ENCODE measurements around the gene SCYGR8. TPM values are rescaled to one million over a fixed set of nuclear protein-coding genes. Genes with fewer than 3 reads are reported as not detected.

SCYGR8 gene
- total and polyA plus RNA-seq, 2 donors (not counting 1 experiment from before 2014, with no cell fraction given) = not detected

GRCh38 chr2:227713291-227713690 lies 32.4 kb upstream of the SCYGR8 start:
- CTCF ChIA-PET = interaction anchor here (0.6 kb wide), 1 partner anchor 50 kb away, joined by 3 read pairs; no protein-coding TSS in a partner anchor
- H3K9me3 ChIP-seq (ENCODE audit: control extremely low read depth in 1 of 3, control insufficient read depth in 2 of 3, insufficient read depth in 1 of 3, low read length in 2 of 3) = peaks cover 0 to 6% (median 0%) of the 10 kb centered on the region in 3 donors
- Mint-ChIP-seq H3K27ac (no peak overlapping the region), H3K27me3 (peaks cover 15% of the 10 kb centered on the region), H3K4me1 (peaks cover 2% of the 10 kb centered on the region), H3K9me3 (ENCODE audit: insufficient read depth) (no peaks in the 10 kb centered on the region), H3K4me3 (no peak overlapping the region)
- no peak overlapping the region for H3K4me3 ChIP-seq (ENCODE audit: control extremely low read depth in 1 of 5, extremely low read depth in 1 of 5, insufficient read depth in 1 of 5, low read depth in 2 of 5, low read length in 4 of 5)
- H4K20me1 ChIP-seq (ENCODE audit: control insufficient read depth, insufficient read depth, low read length, poor library complexity, severe bottlenecking) = no peaks in the 10 kb centered on the region
- H3K9ac ChIP-seq (ENCODE audit: low read length) = no peak overlapping the region
- TF ChIP-seq EZH2 (IDR thresholded peaks at IDR 0.05; ENCODE audit: borderline replicate concordance, insufficient read depth, low read depth, low read length, poor library complexity, severe bottlenecking) (no peak), CTCF (IDR thresholded peaks at IDR 0.05) (no peak)
- H3K79me2 ChIP-seq (ENCODE audit: control insufficient read depth, insufficient read depth, low read length) = no peaks in the 10 kb centered on the region
- POLR2A ChIA-PET = no interaction called here
- H3K4me2 ChIP-seq (replicated peaks; ENCODE audit: low read depth, low read length, poor library complexity, severe bottlenecking) = no peak overlapping the region
- no peaks in the 10 kb centered on the region for H3K36me3 ChIP-seq (replicated peaks in 1 of 2; ENCODE audit: control extremely low read depth in 1 of 2, control insufficient read depth in 1 of 2, extremely low read depth in 1 of 2, insufficient read depth in 2 of 2, low read length in 1 of 2)
- H3K27me3 ChIP-seq (replicated peaks in 1 of 4; ENCODE audit: control extremely low read depth in 1 of 4, control insufficient read depth in 3 of 4, insufficient read depth in 4 of 4, low read length in 3 of 4) = peaks cover 0 to 10% (median 5%) of the 10 kb centered on the region in 4 experiments
- no peak overlapping the region for H2AFZ ChIP-seq (ENCODE audit: insufficient read depth, low read depth, low read length, poor library complexity, severe bottlenecking)
- no CpG with 5 or more reads among the region's 1 CpG for WGBS (ENCODE audit: insufficient coverage)
- ATAC-seq (ENCODE audit: low read depth) (no peak), DNase-seq (no peak)
- H3K4me1 ChIP-seq (ENCODE audit: control insufficient read depth in 2 of 2, insufficient read depth in 2 of 2, low read length in 2 of 2) = peaks cover 5% of the 10 kb centered on the region in 2 donors
- intact Hi-C loops (cut with micrococcal nuclease) = no loop called here
- H3K27ac ChIP-seq (ENCODE audit: low read length in 2 of 2) = no peak overlapping the region

DNA sequence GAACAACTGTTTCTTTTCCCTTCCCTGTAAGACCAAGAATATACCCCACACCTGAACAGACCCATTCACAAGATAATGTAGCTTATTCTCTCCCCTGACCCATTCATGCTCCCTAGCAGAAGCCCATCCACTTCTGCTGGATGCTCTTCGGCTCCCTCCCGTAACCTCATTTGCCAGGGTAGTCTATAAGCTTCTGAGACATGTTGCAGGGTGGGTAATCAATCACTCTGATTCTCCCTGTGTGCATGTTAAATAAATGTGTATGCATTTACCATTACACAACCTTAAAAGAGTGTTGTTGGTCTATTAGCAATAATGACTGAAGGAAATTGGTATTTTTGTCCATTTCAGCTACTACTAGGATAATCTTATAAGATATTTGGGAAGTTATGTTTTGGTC lies 29.2 kb upstream of the SCYGR8 start:
- intact Hi-C loops (cut with micrococcal nuclease) = no loop called here
- ChIA-PET CTCF (interaction anchor here (0.7 kb wide), 2 partner anchors 236 to 652 kb away, joined by 3 to 5 read pairs; no protein-coding TSS in a partner anchor), POLR2A (no interaction called here)
- Histone ChIP-seq H3K36me3 (replicated peaks in 1 of 2; ENCODE audit: control extremely low read depth in 1 of 2, control insufficient read depth in 1 of 2, extremely low read depth in 1 of 2, insufficient read depth in 2 of 2, low read length in 1 of 2) (no peaks in the 10 kb centered on the region), H3K79me2 (ENCODE audit: control insufficient read depth, insufficient read depth, low read length) (no peaks in the 10 kb centered on the region), H4K20me1 (ENCODE audit: control insufficient read depth, insufficient read depth, low read length, poor library complexity, severe bottlenecking) (no peaks in the 10 kb centered on the region), H3K4me3 (ENCODE audit: control extremely low read depth in 1 of 5, extremely low read depth in 1 of 5, insufficient read depth in 1 of 5, low read depth in 2 of 5, low read length in 4 of 5) (no peak overlapping the region), H3K9me3 (ENCODE audit: control extremely low read depth in 1 of 3, control insufficient read depth in 2 of 3, insufficient read depth in 1 of 3, low read length in 2 of 3) (peaks cover 0 to 6% (median 0%) of the 10 kb centered on the region in 3 donors), H3K4me2 (replicated peaks; ENCODE audit: low read depth, low read length, poor library complexity, severe bottlenecking) (no peak overlapping the region), H3K4me1 (ENCODE audit: control insufficient read depth in 2 of 2, insufficient read depth in 2 of 2, low read length in 2 of 2) (peaks cover 5% of the 10 kb centered on the region in 2 donors), H3K9ac (ENCODE audit: low read length) (no peak overlapping the region), H3K27ac (ENCODE audit: low read length in 2 of 2) (no peak overlapping the region), H2AFZ (ENCODE audit: insufficient read depth, low read depth, low read length, poor library complexity, severe bottlenecking) (no peak overlapping the region), H3K27me3 (replicated peaks in 1 of 4; ENCODE audit: control extremely low read depth in 1 of 4, control insufficient read depth in 3 of 4, insufficient read depth in 4 of 4, low read length in 3 of 4) (peaks cover 0 to 11% (median 7%) of the 10 kb centered on the region in 4 experiments)
- ATAC-seq (ENCODE audit: low read depth) = no peak
- no CpG with 5 or more reads among the region's 2 CpGs for WGBS (ENCODE audit: insufficient coverage)
- Mint-ChIP-seq H3K27me3 (peaks cover 22% of the 10 kb centered on the region), H3K27ac (no peak overlapping the region), H3K4me1 (peaks cover 2% of the 10 kb centered on the region), H3K4me3 (no peak overlapping the region), H3K9me3 (ENCODE audit: insufficient read depth) (no peaks in the 10 kb centered on the region)
- TF ChIP-seq CTCF (IDR thresholded peaks at IDR 0.05) (no peak), EZH2 (IDR thresholded peaks at IDR 0.05; ENCODE audit: borderline replicate concordance, insufficient read depth, low read depth, low read length, poor library complexity, severe bottlenecking) (no peak)
- DNase-seq = no peak

Measured in B cell (primary cell).